Thoracic aorta endothelial cell (primary cell): ENCODE results near the gene SMIM27. TPM values are rescaled to one million over a fixed set of nuclear protein-coding genes. Genes with fewer than 3 reads are reported as not detected.

Source experiments
- total RNA-seq: library from RNA; depleted of rRNA; stranded (reverse); fragments of >200 nt; gene quantifications from 2 replicates; pipeline ENCODE4 v1.2.3, GENCODE V29; 2012

The SMIM27 gene
- total RNA-seq = 2.6 and 2.9 TPM in 2 replicates

GRCh38 chr9:32552172-32552872 lies at the start of gene SMIM27, which contains the start of gene TOPORS:
SMIM27 (plus strand) TSS chr9:32552327; CDS start chr9:32552435, 108 bp downstream.
TOPORS (minus strand) TSS chr9:32552586; CDS start chr9:32552436, 150 bp downstream.

GRCh38 chr9:32526041-32526706 lies 26.0 kb upstream of the SMIM27 start, which contains the start of gene RIGI:
RIGI (minus strand) TSS chr9:32526196; CDS start chr9:32526166, 30 bp downstream.

GRCh38 chr9:32572900-32573523 lies 20.9 kb downstream of the SMIM27 start, which contains the start of gene NDUFB6:
NDUFB6 (minus strand) TSS chr9:32573159; CDS start chr9:32573060, 99 bp downstream.

Other genes starting within 250 kb of the SMIM27 start
- gene ACO1, start 167.7 kb upstream of the SMIM27 start, total RNA-seq = 79.3 and 84.1 TPM in 2 replicates
- 24.5 and 28.9 TPM in 2 replicates for gene RIGI, start 26.1 kb upstream of the SMIM27 start, total RNA-seq
- 37.9 and 40.7 TPM in 2 replicates for gene TOPORS, start 259 bp downstream of the SMIM27 start, total RNA-seq
- gene NDUFB6, start 20.8 kb downstream of the SMIM27 start, total RNA-seq = 45.6 and 50.0 TPM in 2 replicates
- gene TAF1L, start 83.3 kb downstream of the SMIM27 start, total RNA-seq = under 0.01 TPM in 1 of 2 replicates, not detected in the other
- gene TMEM215, start 231.2 kb downstream of the SMIM27 start, total RNA-seq = not detected in 2 replicates